CD14-positive monocyte (primary cell): ENCODE results near the gene PPFIA4. TPM values are rescaled to one million over a fixed set of nuclear protein-coding genes. Genes with fewer than 3 reads are reported as not detected.
"Not testable (repeated sequence)": the region's sequence is repeated elsewhere in the genome, so short reads cannot be mapped to it uniquely, and the experiment has no call there.

Experiments used
- DNase-seq, 3 donors: peaks; one replicate each; pipeline ENCODE4 v3.0.0-alpha.2; 2011 to 2022
- H2AFZ ChIP-seq: 2 replicates; pipeline ENCODE4 v1.6.0; 2012; ENCODE audit warnings: mild to moderate bottlenecking, low read depth, low read length, inconsistent platforms; ENCODE audit not compliant: insufficient read depth, poor library complexity, severe bottlenecking
- H3K27ac ChIP-seq, 2 donors: 1 replicate in 1 of 2; 2 replicates in 1 of 2; pipeline ENCODE4 v1.5.1; 2012 to 2013; ENCODE audit warnings: low read length in 2 of 2, control low read depth in 1 of 2, inconsistent platforms in 1 of 2, low read depth in 1 of 2, mild to moderate bottlenecking in 1 of 2
- H3K27me3 ChIP-seq, 2 donors: one replicate each; pipeline versions ENCODE4 v1.6.0 to v1.6.1; 2011 to 2013; ENCODE audit warnings: low read length in 2 of 2; ENCODE audit not compliant: control insufficient read depth in 2 of 2, insufficient read depth in 2 of 2
- H3K36me3 ChIP-seq, 2 donors: replicated peaks in 1 of 2; 1 replicate in 1 of 2; 2 replicates in 1 of 2; pipeline versions ENCODE4 v1.5.1 to v1.6.1; 2012 to 2013; ENCODE audit warnings: low read length in 2 of 2, control low read depth in 1 of 2, inconsistent platforms in 1 of 2, mild to moderate bottlenecking in 1 of 2; ENCODE audit not compliant: insufficient read depth in 2 of 2, control insufficient read depth in 1 of 2
- H3K4me1 ChIP-seq, 2 donors: 1 replicate in 1 of 2; 2 replicates in 1 of 2; pipeline versions ENCODE4 v1.5.1 to v1.6.1; 2012 to 2013; ENCODE audit warnings: low read length in 2 of 2, control low read depth in 1 of 2, inconsistent platforms in 1 of 2, mild to moderate bottlenecking in 1 of 2, moderate library complexity in 1 of 2; ENCODE audit not compliant: insufficient read depth in 2 of 2, control insufficient read depth in 1 of 2
- H3K4me2 ChIP-seq: replicated peaks from 2 replicates; pipeline ENCODE3; 2012; ENCODE audit warnings: low read length, moderate library complexity, mild to moderate bottlenecking; ENCODE audit not compliant: poor library complexity, severe bottlenecking; ENCODE audit errors: extremely low read depth
- H3K4me3 ChIP-seq, 3 experiments: fragments of 200-600 bp in 1 of 3; sonication (generic) in 1 of 3; replicated peaks in 1 of 3; 1 replicate in 2 of 3; 2 replicates in 1 of 3; pipeline ENCODE4 v1.5.1; 2011 to 2013; ENCODE audit warnings: low read length in 3 of 3, mild to moderate bottlenecking in 3 of 3, control low read depth in 2 of 3, low read depth in 2 of 3, inconsistent platforms in 1 of 3, moderate library complexity in 1 of 3
- H3K79me2 ChIP-seq: 2 replicates; pipeline ENCODE4 v1.6.0; 2012; ENCODE audit warnings: mild to moderate bottlenecking, control low read depth, inconsistent platforms, low read length, moderate library complexity; ENCODE audit not compliant: insufficient read depth
- H3K9ac ChIP-seq: 2 replicates; pipeline ENCODE4 v1.6.0; 2017; ENCODE audit warnings: low read length, mild to moderate bottlenecking; ENCODE audit not compliant: insufficient read depth, poor library complexity, severe bottlenecking
- H3K9me3 ChIP-seq, 2 donors: replicated peaks in 1 of 2; 1 replicate in 1 of 2; 2 replicates in 1 of 2; pipeline versions ENCODE4 v1.5.1 to v1.6.1; 2012 to 2013; ENCODE audit warnings: low read length in 2 of 2, control low read depth in 1 of 2; ENCODE audit not compliant: control insufficient read depth in 1 of 2, insufficient read depth in 1 of 2
- H4K20me1 ChIP-seq: 2 replicates; pipeline ENCODE4 v1.6.0; 2012; ENCODE audit warnings: mild to moderate bottlenecking, low read length, control low read depth, moderate library complexity; ENCODE audit not compliant: insufficient read depth
- H3K27ac Mint-ChIP-seq, 7 donors: one replicate each; pipeline ENCODE4 v1.8.0; 2020; ENCODE audit warnings: mild to moderate bottlenecking in 7 of 7, mixed read lengths in 7 of 7, moderate library complexity in 6 of 7, inconsistent platforms in 2 of 7
- H3K27me3 Mint-ChIP-seq, 3 donors: one replicate each; pipeline ENCODE4 v1.8.0; 2021 to 2022; ENCODE audit warnings: low read depth in 3 of 3, mild to moderate bottlenecking in 3 of 3, mixed read lengths in 3 of 3, moderate library complexity in 3 of 3, inconsistent platforms in 1 of 3
- H3K36me3 Mint-ChIP-seq, 2 donors: one replicate each; pipeline ENCODE4 v1.8.0; 2020; ENCODE audit warnings: mixed read lengths in 2 of 2, inconsistent platforms in 1 of 2, mild to moderate bottlenecking in 1 of 2
- H3K4me1 Mint-ChIP-seq: one replicate; pipeline ENCODE4 v1.8.0; 2020; ENCODE audit warnings: mild to moderate bottlenecking, mixed read lengths
- H3K4me3 Mint-ChIP-seq, 2 donors: one replicate each; pipeline ENCODE4 v1.8.0; 2020; ENCODE audit warnings: mild to moderate bottlenecking in 2 of 2, mixed read lengths in 2 of 2, moderate library complexity in 1 of 2
- H3K9me3 Mint-ChIP-seq, 7 donors: one replicate each; pipeline ENCODE4 v1.8.0; 2020 to 2022; ENCODE audit warnings: mixed read lengths in 7 of 7, mild to moderate bottlenecking in 6 of 7, moderate library complexity in 6 of 7, inconsistent platforms in 2 of 7
- WGBS: methylation state at CpG from one replicate; pipeline ENCODE4 v1.1.5; 2013; ENCODE audit warnings: missing lambda C conversion rate; ENCODE audit not compliant: insufficient coverage; 5-methylcytosine and 5-hydroxymethylcytosine counted together
- intact Hi-C, 2 donors: fragments of 100-400 bp; cut with micrococcal nuclease; formaldehyde crosslinking; loops; one replicate each; pipeline versions ENCODE4 v1.15.0 to v1.15.1; 2023
- polyA plus RNA-seq, 3 donors: library from polyadenylated mRNA; depleted of rRNA in 1 of 3; unstranded in 2 of 3; stranded (reverse) in 1 of 3; fragments of 300-500 nt in 2 of 3; fragments of >200 nt in 1 of 3; fragmentation: Illumina TruSeq in 2 of 3; gene quantifications; 1 replicate in 2 of 3; 2 replicates in 1 of 3; pipeline ENCODE4 v1.2.3, GENCODE V29; 2012 to 2021
- TF ChIP-seq, protein P1 (sequence below): fragments of 200-600 bp; IDR thresholded peaks from one replicate; pipeline ENCODE4 v1.8.0; 2022; ENCODE audit warnings: antibody characterized with exemption, mild to moderate bottlenecking

The PPFIA4 gene
- polyA plus RNA-seq, 3 donors = 0.52 to 1.0 (median 0.97) TPM

DNA sequence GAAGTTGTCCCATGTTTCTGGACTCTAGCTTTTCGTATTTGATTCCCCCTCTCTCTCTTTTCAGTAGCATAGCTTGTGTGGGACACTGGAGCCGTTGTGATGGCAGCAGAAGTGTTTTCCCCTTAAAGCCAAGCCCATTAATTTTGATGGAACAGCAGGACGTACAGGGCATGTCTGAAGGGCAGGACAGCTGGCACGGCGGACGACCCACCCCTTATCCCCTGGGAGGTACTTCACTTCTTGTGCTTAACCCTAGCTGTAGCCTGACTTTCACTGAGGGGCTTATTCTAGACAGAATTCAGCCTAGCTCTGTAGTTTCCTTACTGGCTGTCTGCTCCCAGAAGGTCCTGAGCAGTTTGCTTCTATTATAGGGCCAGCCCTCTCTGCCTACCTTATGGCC is 8.6 kb upstream of the PPFIA4 start:
- no peaks in the 10 kb centered on the region for H3K9me3 ChIP-seq
- no peak overlapping the region for H3K4me3 ChIP-seq
- Mint-ChIP-seq H3K4me3 (no peak overlapping the region), H3K36me3 (peaks cover 86 to 96% of the 10 kb centered on the region in 2 donors), H3K27ac (peak overlapping the region in 2 of 7 donors; percentile 27 to 46), H3K27me3 (no peaks in the 10 kb centered on the region), H3K9me3 (no peaks in the 10 kb centered on the region), H3K4me1 (no peaks in the 10 kb centered on the region)
- H4K20me1 ChIP-seq = peaks cover 42% of the 10 kb centered on the region
- peaks cover 19% of the 10 kb centered on the region for H3K79me2 ChIP-seq
- TF ChIP-seq, protein P1, sequence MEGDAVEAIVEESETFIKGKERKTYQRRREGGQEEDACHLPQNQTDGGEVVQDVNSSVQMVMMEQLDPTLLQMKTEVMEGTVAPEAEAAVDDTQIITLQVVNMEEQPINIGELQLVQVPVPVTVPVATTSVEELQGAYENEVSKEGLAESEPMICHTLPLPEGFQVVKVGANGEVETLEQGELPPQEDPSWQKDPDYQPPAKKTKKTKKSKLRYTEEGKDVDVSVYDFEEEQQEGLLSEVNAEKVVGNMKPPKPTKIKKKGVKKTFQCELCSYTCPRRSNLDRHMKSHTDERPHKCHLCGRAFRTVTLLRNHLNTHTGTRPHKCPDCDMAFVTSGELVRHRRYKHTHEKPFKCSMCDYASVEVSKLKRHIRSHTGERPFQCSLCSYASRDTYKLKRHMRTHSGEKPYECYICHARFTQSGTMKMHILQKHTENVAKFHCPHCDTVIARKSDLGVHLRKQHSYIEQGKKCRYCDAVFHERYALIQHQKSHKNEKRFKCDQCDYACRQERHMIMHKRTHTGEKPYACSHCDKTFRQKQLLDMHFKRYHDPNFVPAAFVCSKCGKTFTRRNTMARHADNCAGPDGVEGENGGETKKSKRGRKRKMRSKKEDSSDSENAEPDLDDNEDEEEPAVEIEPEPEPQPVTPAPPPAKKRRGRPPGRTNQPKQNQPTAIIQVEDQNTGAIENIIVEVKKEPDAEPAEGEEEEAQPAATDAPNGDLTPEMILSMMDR = no peak
- H3K4me1 ChIP-seq = no peaks in the 10 kb centered on the region
- no peak overlapping the region for H3K27ac ChIP-seq
- H2AFZ ChIP-seq = no peak overlapping the region
- no peak for DNase-seq
- H3K9ac ChIP-seq = no peak overlapping the region
- no peaks in the 10 kb centered on the region for H3K27me3 ChIP-seq
- no peak overlapping the region for H3K4me2 ChIP-seq
- H3K36me3 ChIP-seq = peaks cover 98 to 100% of the 10 kb centered on the region in 2 donors
- 97% methylated on average over 5 of the region's 6 CpGs for WGBS
- intact Hi-C loops = no loop called here

GRCh38 chr1:203022855-203023254 is 3.4 kb upstream of the PPFIA4 start:
- Histone ChIP-seq H3K4me1 (peaks cover 11 to 13% of the 10 kb centered on the region in 2 donors), H3K36me3 (peaks cover 56 to 72% of the 10 kb centered on the region in 2 donors), H3K27me3 (peaks cover 9 to 15% of the 10 kb centered on the region in 2 donors)
- peaks cover 63 to 66% of the 10 kb centered on the region in 2 donors for H3K36me3 Mint-ChIP-seq
- peaks cover 12% of the 10 kb centered on the region for H3K4me1 Mint-ChIP-seq
- H3K27ac ChIP-seq, H3K9me3 Mint-ChIP-seq, H3K4me3 ChIP-seq, H4K20me1 ChIP-seq, intact Hi-C loops, H3K4me2 ChIP-seq, H3K9ac ChIP-seq, H3K4me3 Mint-ChIP-seq, DNase-seq, H3K27ac Mint-ChIP-seq, H3K79me2 ChIP-seq, H2AFZ ChIP-seq, H3K9me3 ChIP-seq: not testable (repeated sequence)
- TF ChIP-seq, protein P1 = peak; percentile 22
- peaks cover 14 to 18% (median 15%) of the 10 kb centered on the region in 3 donors for H3K27me3 Mint-ChIP-seq
- WGBS = no CpG with 5 or more reads among the region's 10 CpGs
